ENCODE data around the gene CDH23. TPM values are rescaled to one million over a fixed set of nuclear protein-coding genes. Genes with fewer than 3 reads are reported as not detected.

The CDH23 gene
- total and polyA plus RNA-seq, 2 of the 8 experiments (the other 6 are each of a cell fraction or from before 2014, with no cell fraction given) = 1.9 to 4.9 TPM

DNA sequence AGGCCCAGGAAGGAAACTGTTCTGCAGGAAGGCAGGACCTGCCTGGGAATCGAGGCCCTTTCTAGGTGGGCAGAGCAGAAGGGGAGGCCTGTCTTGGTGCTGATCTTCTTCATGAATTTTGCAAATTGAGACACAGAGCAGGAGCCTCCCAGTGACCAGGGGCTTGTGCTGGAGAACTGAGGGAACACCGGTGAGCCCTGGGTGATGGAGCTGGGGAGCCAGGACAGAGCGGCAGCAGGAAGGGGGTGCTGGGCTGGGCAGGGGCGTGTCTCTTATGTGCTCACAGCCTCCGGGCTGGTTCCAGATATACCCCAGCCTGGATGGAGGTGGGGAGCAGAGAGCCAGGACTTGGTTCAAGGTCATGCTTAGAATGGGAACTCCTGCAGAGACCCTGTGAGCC lies 182.9 kb downstream of the CDH23 start (continued):
- TF ChIP-seq POLR2AphosphoS5 (IDR thresholded peaks at IDR 0.05; ENCODE audit: low read depth, low read length) = no peak
- TF ChIP-seq RBBP5 (IDR thresholded peaks at IDR 0.05; ENCODE audit: borderline replicate concordance, low read depth, low read length) = no peak
